ENCODE measurements around the gene KCTD15. TPM values are rescaled to one million over a fixed set of nuclear protein-coding genes. Genes with fewer than 3 reads are reported as not detected.

KCTD15 gene
- total RNA-seq, 1 donor from 2014 or later = 57.3 TPM

- Histone ChIP-seq H3K4me3 (no peak overlapping the region), H3K4me1 (no peaks in the 10 kb centered on the region), H3K36me3 (no peaks in the 10 kb centered on the region), H3K9me3 (no peaks in the 10 kb centered on the region), H3K27ac (no peak overlapping the region), H3K27me3 (no peaks in the 10 kb centered on the region)
- intact Hi-C loops (cut with DNase I) = no loop called here
- DNase-seq (ENCODE audit: low spot score in 2 of 2) = no peak
- no peak for TF ChIP-seq CTCF (IDR thresholded peaks at IDR 0.05)
Measured at GRCh38 chr19:33772102-33772857, 24.4 kb upstream of the KCTD15 start.

DNA sequence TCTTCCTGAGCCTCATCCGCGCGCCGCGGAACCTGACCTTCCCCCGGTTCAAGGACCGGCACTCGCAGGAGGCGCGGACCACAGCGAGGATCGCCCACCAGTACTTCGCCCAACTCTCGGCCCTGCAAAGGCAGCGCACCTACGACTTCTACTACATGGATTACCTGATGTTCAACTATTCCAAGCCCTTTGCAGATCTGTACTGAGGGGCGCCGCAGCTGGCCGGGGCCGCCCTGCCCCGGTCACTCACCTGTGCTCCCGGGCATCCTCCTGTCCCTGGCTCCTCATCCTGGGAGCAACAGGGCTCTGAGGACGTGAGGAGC is 23.9 kb upstream of the KCTD15 start:
- TF ChIP-seq CTCF (IDR thresholded peaks at IDR 0.05) = no peak
- intact Hi-C loops (cut with DNase I) = no loop called here
- Histone ChIP-seq H3K27ac (no peak overlapping the region), H3K4me3 (no peak overlapping the region), H3K9me3 (no peaks in the 10 kb centered on the region), H3K36me3 (no peaks in the 10 kb centered on the region), H3K27me3 (no peaks in the 10 kb centered on the region), H3K4me1 (no peaks in the 10 kb centered on the region)
- DNase-seq (ENCODE audit: low spot score in 2 of 2) = no peak

DNA sequence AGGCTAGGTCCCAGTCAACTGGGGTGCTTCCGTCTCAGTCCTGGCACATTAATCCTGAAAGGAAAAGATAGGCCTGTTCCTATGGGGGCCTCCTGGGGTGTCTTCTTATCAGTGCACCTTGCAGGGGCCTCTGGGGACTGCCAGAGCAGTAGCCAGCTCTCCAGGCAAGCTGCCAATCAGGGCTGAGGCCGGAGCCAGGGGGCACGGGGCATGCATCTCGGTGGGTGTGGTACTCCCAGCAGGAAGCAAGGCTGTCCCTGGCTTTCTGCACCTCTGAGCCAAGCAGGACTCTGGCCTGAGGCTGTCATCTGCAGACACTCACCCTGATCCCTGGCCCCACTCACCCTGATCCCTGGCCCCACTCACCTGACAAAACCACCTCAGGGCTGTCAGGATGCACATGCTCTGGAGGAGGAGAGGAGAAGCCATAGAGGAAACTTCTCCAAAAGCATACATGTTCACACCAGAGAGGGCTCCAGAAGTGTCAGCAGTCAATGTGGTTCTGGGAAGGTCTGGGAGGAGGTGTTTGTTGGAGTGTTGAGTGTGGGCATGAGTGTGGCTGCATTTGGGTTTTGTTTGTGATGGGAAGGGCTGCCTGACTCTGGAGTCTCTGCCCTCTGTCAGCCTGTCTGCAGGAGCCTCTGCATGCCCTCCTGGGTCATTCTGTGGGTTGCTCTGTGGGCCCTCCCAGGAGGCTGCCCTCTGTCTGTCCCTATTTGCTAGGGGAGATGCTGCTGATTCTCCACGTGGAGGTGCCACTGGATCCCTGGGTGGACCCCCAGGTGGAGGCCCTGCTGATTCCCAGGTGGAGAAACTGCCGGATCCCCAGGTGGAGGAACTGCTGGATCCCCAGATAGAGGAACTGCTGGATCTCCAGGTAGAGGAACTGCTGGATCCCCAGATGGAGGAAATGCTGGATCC is 22.7 kb upstream of the KCTD15 start:
- no peak for TF ChIP-seq CTCF (IDR thresholded peaks at IDR 0.05)
- intact Hi-C loops (cut with DNase I) = no loop called here
- Histone ChIP-seq H3K27me3 (no peaks in the 10 kb centered on the region), H3K36me3 (no peaks in the 10 kb centered on the region), H3K27ac (no peak overlapping the region), H3K9me3 (no peaks in the 10 kb centered on the region), H3K4me1 (peaks cover 0 to 2% of the 10 kb centered on the region in 2 donors), H3K4me3 (no peak overlapping the region)
- no peak for DNase-seq (ENCODE audit: low spot score in 2 of 2)

DNA sequence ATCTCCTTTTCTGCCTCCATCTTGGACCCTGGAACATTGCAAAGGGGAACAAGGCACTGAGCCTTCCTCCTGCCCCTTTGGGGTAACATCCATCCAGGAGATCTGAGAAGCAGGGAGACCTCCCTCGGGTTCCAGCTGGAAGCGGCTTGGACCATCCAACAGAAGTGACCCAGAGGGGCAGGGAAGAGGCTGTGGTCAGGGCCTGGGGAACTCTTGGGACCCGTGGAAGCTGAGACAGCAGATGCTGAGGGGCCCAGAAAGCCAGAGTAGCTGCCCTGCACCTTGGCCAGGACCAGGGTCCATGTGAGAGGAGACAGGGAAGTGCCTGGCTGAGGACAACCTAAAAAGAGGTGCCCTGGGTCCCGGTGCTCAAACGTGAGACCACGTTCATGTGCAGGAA is 21.9 kb upstream of the KCTD15 start:
- intact Hi-C loops (cut with DNase I) = no loop called here
- Histone ChIP-seq H3K36me3 (no peaks in the 10 kb centered on the region), H3K4me1 (peaks cover 0 to 2% of the 10 kb centered on the region in 2 donors), H3K9me3 (no peaks in the 10 kb centered on the region), H3K4me3 (no peak overlapping the region), H3K27ac (no peak overlapping the region), H3K27me3 (no peaks in the 10 kb centered on the region)
- TF ChIP-seq CTCF (IDR thresholded peaks at IDR 0.05) = no peak
- DNase-seq (ENCODE audit: low spot score in 2 of 2) = no peak

- Histone ChIP-seq H3K27me3 (no peaks in the 10 kb centered on the region), H3K36me3 (no peaks in the 10 kb centered on the region), H3K27ac (no peak overlapping the region), H3K4me1 (peaks cover 4 to 7% of the 10 kb centered on the region in 2 donors), H3K4me3 (no peak overlapping the region), H3K9me3 (no peaks in the 10 kb centered on the region)
- intact Hi-C loops (cut with DNase I) = no loop called here
- DNase-seq (ENCODE audit: low spot score in 2 of 2) = no peak
- no peak for TF ChIP-seq CTCF (IDR thresholded peaks at IDR 0.05)
Measured at GRCh38 chr19:33775731-33776487, 20.8 kb upstream of the KCTD15 start.

Measured in ascending aorta (tissue), 2 donors.